Measurements from ENCODE around the gene COG5.

DNA sequence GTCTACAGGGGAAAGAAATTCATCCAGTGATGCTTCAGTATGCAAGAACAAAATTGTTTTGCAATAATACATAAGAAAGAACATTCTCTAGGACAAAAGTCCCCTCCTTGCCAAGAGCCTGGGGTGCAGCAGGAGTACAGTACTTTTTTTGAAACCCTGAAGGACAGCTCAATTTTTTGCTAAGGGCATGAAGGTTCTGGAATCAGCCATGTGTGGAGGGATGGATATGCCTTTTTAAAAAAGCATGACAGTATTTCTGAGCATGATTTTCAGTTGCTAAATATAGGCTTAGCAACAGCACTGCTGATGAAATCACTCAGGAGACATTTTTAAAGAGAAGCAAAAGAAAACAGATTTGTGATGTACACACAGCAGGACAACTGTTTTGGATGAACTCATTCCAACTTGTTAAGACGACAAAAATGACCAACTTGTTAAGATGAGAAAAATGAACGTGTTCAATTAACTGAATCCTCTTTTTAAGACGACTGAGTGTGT lies 355.6 kb downstream of the COG5 start:
- no peak for TF ChIP-seq POLR2AphosphoS5 (IDR thresholded peaks at IDR 0.05)
- TF ChIP-seq, protein P1, sequence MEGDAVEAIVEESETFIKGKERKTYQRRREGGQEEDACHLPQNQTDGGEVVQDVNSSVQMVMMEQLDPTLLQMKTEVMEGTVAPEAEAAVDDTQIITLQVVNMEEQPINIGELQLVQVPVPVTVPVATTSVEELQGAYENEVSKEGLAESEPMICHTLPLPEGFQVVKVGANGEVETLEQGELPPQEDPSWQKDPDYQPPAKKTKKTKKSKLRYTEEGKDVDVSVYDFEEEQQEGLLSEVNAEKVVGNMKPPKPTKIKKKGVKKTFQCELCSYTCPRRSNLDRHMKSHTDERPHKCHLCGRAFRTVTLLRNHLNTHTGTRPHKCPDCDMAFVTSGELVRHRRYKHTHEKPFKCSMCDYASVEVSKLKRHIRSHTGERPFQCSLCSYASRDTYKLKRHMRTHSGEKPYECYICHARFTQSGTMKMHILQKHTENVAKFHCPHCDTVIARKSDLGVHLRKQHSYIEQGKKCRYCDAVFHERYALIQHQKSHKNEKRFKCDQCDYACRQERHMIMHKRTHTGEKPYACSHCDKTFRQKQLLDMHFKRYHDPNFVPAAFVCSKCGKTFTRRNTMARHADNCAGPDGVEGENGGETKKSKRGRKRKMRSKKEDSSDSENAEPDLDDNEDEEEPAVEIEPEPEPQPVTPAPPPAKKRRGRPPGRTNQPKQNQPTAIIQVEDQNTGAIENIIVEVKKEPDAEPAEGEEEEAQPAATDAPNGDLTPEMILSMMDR (IDR thresholded peaks at IDR 0.05), result no peak

All from breast epithelium (tissue), 3 donors.